GM21447 (cell line): ENCODE results near the gene MMADHC.
A peak's percentile ranks its signal among the peaks of the same experiment; 100 is the strongest.

ENCODE experiments used
- ATAC-seq: cut with Tn5 transposase; IDR thresholded peaks from one replicate; pipeline ENCODE4 v1.9.1; 2021; ENCODE audit not compliant: unreplicated experiment

Gene MMADHC

DNA sequence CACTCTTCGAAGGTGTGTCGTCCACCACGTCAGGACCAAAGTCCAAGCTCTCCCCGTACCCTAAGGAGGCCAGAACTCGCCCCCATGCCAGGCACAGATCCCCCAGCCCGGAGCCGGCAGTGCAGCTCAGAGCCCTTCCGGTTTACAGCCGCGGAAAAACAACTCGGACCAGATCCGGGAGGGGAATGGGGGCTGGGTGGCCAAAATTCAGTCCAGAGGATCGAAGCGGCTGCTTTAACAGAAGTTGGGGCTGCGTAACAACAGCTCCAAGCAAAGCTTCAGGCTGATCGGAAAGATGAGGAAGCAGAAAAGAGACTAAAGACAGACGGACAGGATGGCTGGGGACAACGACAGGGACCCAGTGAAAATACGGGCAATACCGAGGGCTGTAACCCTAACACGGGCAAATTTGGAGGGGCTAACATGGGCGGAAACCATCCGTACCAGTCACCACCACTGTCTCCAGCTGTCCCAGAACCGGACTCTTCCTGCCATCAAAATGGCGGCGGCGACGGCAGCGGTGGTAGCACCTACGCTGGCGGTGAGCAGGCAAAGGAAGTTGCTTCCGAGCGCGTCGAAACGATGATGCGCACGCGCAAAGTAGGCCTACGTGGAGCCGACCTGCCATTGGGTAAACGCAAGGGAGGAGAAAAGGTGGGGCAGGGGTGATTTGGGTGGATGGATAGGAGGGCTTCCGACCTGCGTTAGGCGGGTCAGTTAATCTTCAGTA lies at the start of gene MMADHC:
Gene MMADHC (minus strand): TSS at position 556 of the 730 bp plus-strand sequence. CDS start 678 bp downstream, outside the sequence.
- ATAC-seq = peak; percentile 97

DNA sequence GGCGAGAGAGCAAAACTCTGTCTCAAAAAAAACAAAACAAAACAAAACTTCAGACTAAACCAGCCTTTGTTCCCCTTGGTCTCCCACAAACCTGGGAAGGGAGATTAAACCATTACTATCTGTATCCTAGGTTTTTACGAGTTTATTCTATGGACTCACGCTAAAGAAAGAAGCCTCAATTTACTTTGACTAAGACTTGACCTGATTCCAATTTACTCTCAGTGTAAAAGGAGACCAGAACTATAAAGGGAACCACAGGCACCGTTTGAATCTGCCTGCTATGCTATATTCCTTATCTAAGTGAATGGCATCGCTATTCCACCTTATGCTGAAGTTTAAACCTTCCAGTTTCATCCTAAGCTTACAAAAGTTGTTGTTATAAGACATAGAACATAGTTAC lies 46.5 kb upstream of the MMADHC start:
- no peak for ATAC-seq

DNA sequence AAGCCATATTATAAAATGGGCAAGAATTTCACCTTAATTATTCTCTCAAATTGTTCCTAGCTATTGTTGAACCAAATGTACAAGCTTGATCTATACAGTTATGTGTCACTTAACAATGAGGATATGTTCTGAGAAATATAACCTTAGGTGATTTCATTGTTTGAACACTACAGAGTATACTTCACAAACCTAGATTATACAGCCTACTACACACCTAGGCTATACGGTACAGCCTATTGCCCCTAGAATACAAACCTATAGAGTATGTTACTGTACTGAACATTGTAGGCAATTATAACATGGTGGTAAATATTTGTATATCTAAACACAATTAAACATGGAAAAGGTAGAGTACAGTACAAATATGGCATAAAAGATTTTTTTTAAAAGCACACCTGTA lies 42.9 kb upstream of the MMADHC start:
- ATAC-seq = no peak

DNA sequence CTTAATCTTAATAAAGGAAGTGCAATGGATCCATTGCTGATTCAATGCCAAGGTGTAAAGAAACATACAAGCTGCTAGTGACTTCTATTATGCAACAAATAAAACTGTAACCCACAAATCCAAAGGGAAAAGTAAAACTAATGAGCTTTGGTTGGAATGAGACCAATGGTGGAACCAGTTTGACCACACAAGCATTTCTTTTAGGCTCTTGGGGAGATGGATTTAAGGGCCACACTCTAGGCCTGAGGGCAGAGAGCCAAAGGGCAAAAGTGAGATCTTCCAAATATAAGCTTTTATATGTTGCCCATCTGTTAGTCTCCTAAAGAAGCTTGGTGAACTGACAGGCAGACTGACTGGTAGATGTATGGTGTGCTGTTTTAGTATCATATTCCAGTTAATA lies 41.5 kb upstream of the MMADHC start:
- no peak for ATAC-seq

DNA sequence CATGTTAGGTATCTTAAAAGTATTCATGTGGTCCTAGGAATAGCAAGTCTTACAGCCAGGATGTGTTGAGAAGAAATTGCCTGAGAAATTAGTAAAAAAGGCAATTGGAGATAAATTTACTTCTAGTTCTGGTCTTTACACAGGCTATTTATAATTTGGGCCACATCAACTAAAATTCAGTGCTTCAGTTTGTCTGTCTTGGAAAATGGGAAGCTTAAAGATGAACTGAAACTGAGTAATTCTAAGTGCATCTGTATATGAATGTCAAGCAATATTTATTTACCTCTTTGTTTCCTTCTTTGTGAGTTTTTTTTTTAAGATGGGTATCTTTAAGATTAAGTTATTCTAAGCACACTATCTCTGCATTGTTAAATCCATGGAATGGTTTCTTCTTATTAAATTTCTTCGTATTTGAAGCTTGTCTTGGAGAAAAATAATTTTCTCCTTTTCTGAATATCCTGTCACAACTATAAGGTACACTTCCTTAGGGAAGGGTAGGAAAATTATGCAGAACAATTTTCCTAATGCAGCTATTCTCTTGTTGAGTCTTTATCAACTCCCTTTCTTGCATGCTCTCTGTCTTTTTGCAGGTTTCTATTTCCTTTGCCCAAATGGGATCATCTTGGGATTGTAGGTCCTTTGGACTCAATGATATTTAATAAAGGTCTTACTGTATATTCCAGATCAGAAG lies 39.7 kb upstream of the MMADHC start:
- ATAC-seq = no peak

DNA sequence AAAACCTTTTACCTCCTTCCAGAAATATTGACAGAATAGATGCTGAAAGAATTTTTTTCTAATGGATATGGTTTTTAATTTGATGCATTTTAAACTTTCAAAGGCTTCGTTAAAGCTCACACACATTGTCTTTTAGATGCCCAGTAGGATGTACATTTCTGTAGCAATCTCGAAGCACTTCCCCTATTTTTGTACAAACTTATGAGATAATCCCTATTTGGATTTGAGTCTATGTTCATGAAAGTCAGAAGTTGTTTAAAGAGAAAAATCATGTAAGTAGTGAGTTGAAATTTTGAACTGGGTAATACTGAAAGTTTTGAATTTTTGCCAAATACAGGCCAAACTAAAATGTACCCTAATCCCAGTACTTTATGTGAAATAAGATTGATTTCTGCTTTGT lies 38.1 kb upstream of the MMADHC start:
- no peak for ATAC-seq

DNA sequence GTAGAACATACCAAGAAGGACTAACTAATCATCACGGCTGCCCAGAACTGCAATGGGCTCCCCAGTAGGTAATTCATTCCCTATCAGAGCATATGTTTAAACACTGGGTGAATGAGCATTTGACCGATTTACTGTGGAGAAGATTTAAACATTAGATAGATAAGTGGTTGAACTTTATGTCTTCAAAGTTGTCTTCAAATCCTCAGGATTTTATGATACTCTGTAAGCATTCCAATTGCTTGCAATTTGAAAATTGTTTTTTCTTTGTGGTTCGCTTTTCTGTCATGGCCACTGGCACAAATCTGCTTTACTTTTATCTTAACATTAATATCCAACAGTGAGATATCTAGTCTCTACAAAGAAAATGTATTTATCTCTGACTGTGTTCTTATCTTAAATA lies 37.7 kb upstream of the MMADHC start:
- ATAC-seq = no peak

DNA sequence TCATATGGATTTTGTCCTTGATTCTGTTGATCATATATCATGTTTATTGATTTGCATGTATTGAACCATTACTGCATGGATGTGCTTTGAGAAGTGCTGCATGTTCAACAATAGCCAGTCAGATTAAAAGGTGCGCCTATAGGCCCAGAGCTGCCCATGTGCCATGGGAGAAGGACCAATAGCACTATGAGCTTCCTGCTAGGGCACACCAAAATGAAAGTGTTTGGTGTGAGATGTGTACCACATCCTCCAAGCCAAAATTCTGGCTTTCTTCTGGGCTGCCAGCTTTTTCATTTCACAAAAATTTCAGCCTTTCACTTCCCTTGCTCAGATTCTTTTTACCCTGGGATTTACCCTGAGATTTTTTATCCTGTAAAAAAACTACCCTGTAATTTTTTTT lies 34.8 kb upstream of the MMADHC start:
- no peak for ATAC-seq

DNA sequence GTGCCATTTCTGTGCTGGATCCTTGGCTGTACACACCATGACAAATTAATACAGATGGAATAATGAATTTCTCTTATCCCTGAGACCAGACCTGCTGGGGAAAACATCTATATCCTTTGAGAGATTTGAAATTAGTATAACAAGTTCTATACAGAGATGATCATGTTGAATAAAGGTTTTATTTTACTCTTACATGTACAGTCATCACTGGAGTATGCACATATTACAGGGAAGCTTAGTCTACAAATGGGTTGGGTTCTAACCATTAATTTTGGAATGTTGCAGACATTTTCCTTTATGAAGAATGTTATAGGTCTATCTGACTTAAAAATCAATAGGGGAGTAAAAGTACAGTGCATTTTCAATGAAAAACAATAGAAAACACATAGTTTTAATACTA lies 29.9 kb upstream of the MMADHC start:
- no peak for ATAC-seq

DNA sequence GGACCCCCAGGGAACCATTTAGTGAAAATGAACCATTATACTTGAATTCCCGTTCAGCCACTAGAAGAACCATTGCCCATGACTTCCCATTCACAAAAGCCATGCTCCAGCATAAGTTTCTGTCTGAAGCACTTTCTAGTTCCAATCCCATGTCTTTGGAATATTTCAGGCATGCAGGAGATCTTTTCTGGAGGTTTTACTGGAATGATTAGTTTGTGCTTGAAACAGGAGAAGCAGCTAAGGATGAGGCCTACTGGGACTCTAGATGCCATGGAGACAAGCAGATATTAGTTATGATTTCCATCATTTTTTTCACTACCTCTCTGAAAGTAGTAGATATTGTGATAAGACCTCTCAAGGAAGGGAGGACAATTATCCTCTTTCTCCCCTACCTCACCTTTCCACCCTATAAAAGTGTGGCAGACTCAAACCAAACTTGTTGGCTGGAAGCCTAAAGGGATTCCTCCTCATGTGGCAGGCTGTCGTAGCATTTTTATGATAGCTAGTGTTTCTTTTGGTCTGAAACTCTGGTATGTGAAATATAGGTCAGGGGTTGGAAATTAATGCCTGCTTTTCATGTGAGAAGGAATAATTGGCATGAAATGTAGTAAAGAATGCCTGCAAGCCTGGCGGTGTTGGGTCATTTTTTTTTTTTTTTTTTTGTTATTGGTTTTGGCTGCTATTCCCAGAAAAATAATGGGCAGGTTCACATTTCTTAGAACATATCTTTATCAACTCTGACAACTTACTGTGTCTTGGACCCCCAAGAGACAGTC lies 29.3 kb upstream of the MMADHC start:
- no peak for ATAC-seq

DNA sequence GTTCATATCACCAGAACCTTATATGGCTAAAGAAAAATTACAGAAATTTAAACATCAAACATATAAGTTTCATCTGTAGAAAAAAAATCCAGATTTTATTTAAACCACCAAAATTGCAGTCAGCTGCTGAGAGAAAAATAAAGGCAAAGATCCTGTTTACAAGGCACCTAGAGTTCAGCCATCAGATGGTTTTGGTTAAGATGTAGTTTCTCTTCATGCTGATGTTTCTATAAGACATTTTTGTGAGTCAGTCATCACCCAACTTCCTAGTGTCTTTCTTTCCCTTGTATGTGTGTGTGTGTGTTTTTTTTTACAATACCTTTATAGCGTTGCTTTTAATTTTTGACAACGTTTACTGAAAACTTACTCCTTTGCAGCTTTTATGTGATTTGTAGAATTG lies 26.1 kb upstream of the MMADHC start:
- no peak for ATAC-seq

DNA sequence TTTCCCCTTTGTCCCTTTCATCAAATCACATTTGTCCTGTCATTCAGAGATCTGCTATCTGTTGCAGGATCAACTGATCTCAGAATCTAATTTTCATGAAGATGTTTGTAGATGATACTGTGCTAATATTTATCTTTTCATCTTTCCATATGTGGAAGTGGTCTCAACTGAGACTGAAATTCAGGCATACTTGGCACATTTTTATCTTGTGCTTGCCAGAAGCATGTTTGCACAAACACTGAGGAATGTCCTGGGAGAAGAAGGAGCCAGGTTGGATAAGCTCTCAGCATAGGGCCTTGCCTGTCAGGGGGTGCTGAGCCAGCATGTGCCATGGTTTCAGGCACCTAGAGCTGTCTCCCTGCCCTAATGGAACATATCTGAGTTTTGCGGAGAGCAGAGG lies 24.5 kb upstream of the MMADHC start:
- ATAC-seq = no peak

DNA sequence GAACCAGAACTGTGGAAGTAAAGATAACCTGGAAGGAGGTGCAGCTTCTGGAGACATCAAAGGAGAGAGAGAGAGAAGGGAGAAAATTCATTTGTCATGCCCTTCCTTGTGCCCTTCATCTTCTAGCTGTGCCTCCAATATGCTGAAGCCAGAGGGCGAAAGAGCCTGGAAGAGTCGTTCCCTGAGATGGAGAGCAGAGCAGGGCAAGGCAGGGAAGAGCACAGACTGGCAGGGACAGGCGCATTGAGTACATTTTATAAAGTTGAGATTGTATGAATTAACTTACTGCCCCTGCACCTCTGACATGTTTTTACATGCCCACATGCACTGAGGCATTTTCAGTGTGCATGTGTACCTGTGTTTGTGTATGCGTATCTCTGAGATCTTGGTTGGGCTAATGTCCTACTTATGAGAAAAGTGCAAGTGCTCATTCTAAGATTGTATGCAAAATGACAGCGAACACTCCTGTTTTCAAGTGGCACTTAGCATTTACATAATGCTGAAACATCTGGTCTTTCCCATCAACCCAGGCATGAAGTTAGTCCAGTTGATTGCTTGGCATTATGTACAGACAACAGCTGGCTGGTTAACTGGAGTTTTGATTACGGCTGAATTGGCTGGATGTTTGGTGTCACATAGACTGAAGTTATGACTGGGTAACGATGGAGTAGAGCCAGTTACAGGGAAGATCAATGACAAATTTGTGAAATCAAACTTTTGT lies 23.7 kb upstream of the MMADHC start:
- no peak for ATAC-seq

DNA sequence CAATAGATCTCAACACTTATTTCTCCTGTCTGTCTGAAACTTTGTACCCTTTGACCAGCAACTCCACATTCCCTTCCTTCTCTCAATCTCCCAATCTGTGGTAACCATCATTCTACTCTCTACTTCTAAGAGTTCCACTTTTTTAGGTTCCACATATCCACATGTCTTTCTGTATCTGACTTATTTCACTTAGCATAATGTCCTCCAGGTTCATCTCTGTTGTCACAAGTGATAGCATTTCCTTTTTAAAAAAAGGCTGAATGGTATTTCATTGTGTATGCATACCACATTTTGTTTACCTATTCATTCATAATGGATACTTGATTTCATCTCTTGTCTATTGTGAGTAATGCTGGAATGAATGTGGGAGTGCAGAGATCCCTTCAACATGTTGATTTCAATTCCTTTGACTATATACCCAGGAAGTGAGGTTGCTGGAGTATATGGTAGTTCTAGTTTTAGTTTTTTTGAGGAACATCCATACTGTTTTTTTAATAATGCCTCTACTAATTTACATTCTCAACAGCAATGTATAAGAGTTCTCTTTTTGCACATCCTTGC lies 18.8 kb upstream of the MMADHC start:
- ATAC-seq = no peak

DNA sequence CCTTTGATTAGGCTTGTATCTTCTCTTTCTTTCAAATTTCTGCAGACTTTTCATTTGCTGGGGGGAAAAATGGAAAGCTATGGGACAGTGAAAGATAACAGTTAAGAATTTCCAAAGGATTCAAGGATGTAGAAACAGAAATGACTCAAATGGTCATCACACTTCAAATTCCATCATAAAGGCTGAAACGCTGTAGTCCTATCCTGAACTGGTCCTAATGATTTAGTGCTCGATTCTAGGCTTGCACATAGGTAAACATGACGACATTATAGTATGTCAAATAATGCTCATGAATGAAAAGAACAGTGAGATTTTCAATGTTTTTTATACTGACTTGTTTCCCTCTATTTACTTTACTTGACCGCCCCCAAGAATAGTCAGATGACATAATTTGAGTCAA lies 15.7 kb upstream of the MMADHC start:
- ATAC-seq = no peak

DNA sequence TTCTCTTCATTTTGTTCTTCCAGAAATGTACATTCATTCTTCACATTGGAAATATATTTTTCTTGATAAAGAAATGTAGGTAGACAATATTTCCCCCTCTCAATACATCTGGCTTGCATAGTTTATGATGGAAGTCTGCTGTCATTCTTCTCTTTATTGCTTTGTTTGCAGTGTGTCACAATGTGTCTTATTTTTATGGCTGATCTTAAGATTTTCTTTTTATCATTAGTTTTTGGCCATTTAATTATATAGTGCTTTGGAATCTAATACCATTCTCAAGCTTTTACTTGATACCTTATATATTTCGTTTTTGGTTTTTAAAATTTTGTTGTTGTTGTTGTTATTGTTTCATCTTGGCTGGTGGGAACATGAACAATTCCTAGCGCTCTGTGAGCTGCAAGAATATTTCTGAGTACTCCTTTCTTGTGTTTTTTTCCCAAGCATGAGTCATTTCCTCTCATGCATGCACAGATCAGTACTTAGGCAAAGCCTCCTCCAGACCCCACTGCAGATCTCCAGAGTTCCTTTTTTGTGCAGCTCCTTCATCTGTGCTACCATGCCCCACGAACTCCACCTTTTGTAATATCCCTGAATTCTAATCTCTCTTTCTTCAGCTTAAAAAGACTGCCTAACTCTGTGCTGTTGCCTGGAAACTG lies 13.7 kb upstream of the MMADHC start:
- no peak for ATAC-seq

DNA sequence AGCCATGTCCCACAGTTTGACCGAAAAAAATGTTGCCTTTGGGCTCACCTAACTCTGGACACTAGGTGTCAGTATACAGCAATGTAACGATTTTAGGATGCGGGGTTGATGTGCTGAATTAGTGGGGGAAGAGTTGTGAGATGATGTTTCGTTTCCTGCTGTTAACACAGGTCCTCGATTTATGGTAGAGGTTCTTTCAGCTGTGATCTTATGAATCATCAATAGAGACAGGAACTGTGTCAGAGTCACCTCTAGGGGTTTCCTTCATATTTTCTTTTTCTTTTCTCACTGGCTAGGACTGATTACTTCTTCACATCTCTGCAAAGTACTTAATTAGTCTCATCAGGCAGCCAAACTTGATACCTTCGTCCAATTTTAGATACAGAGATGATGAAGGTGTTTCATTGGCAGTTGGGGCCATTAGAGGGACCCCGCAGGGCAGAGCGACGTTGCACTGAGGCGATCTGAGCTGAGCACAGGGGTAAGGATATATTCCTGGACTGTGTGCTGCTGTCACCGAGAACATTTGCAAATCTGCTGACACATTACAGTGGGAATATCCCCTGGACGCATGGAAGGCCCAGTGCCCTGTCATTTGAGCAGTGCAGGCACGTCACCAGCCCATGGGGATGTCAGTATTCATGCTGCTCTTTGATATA lies 10.2 kb upstream of the MMADHC start:
- ATAC-seq = peak; percentile 97

DNA sequence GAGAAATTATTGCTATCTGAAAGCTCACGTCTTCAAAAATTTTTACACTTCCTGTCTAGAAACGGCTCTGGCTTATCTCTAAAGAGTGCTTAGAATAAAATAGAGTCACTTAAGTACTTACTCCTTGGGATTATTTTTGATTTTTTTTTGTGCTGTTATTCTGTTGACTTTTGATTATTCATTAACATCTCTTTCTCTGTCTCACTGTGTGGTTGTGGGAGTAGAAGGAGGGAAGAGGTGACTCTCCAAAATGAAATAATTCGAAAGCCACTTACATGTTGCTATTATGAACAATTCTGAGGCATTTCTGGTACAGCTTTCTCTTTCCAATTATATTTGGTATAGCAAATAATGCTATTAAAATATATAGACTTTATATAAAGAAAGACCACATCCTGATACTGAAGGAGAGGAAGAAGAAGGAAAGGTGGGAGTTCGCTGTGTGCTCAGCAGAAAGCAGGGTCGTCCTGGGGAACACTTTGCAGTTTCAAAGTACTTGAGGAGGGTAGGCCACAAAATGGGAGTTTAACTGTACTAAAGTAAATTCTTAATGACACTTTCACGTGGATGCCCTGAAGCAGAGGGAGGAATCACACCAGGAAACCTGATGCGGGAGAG lies 9.6 kb upstream of the MMADHC start:
- ATAC-seq = peak; percentile 7

DNA sequence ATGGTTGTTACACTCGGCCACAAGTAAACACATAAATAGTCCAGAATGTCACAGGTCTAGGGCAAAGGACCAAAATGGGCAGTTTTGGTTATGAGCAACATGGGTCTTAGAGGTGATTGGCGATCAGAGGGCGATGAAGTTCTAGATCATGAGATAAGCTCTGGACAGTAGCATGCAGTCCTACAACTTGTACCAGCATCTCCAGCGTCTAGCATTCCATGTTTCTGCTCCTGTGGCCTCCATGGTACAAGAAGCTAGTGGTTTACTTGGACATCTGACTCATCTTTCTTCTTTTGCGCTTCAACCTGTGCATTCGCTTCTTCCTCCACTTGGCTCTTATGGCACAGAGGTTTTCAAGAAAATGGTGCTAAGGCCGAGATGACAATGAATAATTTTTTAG lies 8.9 kb upstream of the MMADHC start:
- ATAC-seq = no peak
